ENCODE results near the gene NABP2. TPM values are rescaled to one million over a fixed set of nuclear protein-coding genes. Genes with fewer than 3 reads are reported as not detected.

Gene NABP2
- total RNA-seq, 1 experiment from 2014 or later: 42.7 TPM

DNA sequence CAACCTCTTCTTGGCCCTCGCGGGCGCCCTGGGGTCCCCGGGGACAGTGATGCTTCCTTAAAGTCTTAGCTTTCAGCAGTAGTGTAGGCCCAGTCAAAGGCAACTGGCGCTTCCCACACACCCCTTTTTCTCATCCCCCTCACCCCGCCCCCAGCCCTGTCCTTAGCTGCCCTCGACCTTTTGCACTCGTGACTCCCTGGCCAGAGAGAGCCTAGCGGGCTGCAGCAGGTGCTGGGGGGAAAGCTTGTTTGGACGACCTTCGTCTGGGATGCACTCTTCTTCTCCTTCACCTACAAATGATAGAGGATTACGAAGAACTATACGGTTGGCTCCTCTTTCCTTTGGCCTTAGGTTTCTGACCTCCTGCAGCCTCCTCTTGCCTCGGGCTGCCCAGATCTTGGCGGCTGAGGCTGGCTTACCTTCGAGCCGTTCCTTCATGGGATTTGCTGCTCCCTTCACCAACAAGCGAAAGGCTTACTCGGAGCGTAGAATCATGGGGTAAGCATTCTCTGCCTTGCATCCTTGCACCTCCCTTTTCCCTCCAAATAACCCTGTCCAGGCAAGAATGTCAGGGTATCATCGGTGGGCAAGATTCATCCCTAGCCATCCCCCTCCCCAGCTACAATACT lies 43.4 kb downstream of the NABP2 start:
- CTCF ChIA-PET: interaction anchor here (0.8 to 3.9 kb wide), 21 partner anchors 8 to 367 kb away, joined by 3 to 66 read pairs (median 5); partner anchors contain the start of genes ANKRD52, CNPY2, ESYT1 and GLS2
- peak; percentile 9 for ATAC-seq
- peaks cover 14% of the 10 kb centered on the region for H3K4me1 Mint-ChIP-seq

More for the DNA sequence above, 43.4 kb downstream of the NABP2 start:
- no peak for TF ChIP-seq ZNF121 (CRISPR knock-in tag; IDR thresholded peaks at IDR 0.05)
- TF ChIP-seq ZNF423 (CRISPR knock-in tag; IDR thresholded peaks at IDR 0.05): no peak
- TF ChIP-seq, protein P1, sequence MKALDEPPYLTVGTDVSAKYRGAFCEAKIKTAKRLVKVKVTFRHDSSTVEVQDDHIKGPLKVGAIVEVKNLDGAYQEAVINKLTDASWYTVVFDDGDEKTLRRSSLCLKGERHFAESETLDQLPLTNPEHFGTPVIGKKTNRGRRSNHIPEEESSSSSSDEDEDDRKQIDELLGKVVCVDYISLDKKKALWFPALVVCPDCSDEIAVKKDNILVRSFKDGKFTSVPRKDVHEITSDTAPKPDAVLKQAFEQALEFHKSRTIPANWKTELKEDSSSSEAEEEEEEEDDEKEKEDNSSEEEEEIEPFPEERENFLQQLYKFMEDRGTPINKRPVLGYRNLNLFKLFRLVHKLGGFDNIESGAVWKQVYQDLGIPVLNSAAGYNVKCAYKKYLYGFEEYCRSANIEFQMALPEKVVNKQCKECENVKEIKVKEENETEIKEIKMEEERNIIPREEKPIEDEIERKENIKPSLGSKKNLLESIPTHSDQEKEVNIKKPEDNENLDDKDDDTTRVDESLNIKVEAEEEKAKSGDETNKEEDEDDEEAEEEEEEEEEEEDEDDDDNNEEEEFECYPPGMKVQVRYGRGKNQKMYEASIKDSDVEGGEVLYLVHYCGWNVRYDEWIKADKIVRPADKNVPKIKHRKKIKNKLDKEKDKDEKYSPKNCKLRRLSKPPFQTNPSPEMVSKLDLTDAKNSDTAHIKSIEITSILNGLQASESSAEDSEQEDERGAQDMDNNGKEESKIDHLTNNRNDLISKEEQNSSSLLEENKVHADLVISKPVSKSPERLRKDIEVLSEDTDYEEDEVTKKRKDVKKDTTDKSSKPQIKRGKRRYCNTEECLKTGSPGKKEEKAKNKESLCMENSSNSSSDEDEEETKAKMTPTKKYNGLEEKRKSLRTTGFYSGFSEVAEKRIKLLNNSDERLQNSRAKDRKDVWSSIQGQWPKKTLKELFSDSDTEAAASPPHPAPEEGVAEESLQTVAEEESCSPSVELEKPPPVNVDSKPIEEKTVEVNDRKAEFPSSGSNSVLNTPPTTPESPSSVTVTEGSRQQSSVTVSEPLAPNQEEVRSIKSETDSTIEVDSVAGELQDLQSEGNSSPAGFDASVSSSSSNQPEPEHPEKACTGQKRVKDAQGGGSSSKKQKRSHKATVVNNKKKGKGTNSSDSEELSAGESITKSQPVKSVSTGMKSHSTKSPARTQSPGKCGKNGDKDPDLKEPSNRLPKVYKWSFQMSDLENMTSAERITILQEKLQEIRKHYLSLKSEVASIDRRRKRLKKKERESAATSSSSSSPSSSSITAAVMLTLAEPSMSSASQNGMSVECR (CRISPR knock-in tag; IDR thresholded peaks at IDR 0.05; ENCODE audit: borderline replicate concordance): no peak
- TF ChIP-seq JUN (CRISPR knock-in tag; IDR thresholded peaks at IDR 0.05): no peak
- no peak for TF ChIP-seq GTF2I (CRISPR knock-in tag; conservative IDR thresholded peaks at IDR 0.05)
- TF ChIP-seq FOXP1 (CRISPR knock-in tag; IDR thresholded peaks at IDR 0.05; ENCODE audit: borderline replicate concordance): no peak
- TF ChIP-seq FOXJ3 (CRISPR knock-in tag; IDR thresholded peaks at IDR 0.05; ENCODE audit: borderline replicate concordance): no peak
- TF ChIP-seq CREB1 (CRISPR knock-in tag; IDR thresholded peaks at IDR 0.05): no peak
- no peak for TF ChIP-seq JAZF1 (CRISPR knock-in tag; IDR thresholded peaks at IDR 0.05)
- no peak for TF ChIP-seq NR1H2 (CRISPR knock-in tag; IDR thresholded peaks at IDR 0.05)
- no peak for TF ChIP-seq ZNF317 (CRISPR knock-in tag; IDR thresholded peaks at IDR 0.05; ENCODE audit: borderline replicate concordance, low read depth)
- no peak for TF ChIP-seq ESRRA (CRISPR knock-in tag; IDR thresholded peaks at IDR 0.05; ENCODE audit: borderline replicate concordance)
- TF ChIP-seq, protein P2, sequence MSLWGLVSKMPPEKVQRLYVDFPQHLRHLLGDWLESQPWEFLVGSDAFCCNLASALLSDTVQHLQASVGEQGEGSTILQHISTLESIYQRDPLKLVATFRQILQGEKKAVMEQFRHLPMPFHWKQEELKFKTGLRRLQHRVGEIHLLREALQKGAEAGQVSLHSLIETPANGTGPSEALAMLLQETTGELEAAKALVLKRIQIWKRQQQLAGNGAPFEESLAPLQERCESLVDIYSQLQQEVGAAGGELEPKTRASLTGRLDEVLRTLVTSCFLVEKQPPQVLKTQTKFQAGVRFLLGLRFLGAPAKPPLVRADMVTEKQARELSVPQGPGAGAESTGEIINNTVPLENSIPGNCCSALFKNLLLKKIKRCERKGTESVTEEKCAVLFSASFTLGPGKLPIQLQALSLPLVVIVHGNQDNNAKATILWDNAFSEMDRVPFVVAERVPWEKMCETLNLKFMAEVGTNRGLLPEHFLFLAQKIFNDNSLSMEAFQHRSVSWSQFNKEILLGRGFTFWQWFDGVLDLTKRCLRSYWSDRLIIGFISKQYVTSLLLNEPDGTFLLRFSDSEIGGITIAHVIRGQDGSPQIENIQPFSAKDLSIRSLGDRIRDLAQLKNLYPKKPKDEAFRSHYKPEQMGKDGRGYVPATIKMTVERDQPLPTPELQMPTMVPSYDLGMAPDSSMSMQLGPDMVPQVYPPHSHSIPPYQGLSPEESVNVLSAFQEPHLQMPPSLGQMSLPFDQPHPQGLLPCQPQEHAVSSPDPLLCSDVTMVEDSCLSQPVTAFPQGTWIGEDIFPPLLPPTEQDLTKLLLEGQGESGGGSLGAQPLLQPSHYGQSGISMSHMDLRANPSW (CRISPR knock-in tag; conservative IDR thresholded peaks at IDR 0.05; ENCODE audit: low read depth): no peak
- TF ChIP-seq, protein P3, sequence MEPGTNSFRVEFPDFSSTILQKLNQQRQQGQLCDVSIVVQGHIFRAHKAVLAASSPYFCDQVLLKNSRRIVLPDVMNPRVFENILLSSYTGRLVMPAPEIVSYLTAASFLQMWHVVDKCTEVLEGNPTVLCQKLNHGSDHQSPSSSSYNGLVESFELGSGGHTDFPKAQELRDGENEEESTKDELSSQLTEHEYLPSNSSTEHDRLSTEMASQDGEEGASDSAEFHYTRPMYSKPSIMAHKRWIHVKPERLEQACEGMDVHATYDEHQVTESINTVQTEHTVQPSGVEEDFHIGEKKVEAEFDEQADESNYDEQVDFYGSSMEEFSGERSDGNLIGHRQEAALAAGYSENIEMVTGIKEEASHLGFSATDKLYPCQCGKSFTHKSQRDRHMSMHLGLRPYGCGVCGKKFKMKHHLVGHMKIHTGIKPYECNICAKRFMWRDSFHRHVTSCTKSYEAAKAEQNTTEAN (CRISPR knock-in tag; IDR thresholded peaks at IDR 0.05): no peak
- TF ChIP-seq, protein P4, sequence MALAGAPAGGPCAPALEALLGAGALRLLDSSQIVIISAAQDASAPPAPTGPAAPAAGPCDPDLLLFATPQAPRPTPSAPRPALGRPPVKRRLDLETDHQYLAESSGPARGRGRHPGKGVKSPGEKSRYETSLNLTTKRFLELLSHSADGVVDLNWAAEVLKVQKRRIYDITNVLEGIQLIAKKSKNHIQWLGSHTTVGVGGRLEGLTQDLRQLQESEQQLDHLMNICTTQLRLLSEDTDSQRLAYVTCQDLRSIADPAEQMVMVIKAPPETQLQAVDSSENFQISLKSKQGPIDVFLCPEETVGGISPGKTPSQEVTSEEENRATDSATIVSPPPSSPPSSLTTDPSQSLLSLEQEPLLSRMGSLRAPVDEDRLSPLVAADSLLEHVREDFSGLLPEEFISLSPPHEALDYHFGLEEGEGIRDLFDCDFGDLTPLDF (CRISPR knock-in tag; IDR thresholded peaks at IDR 0.05): no peak
- no peak for TF ChIP-seq NR2C2 (CRISPR knock-in tag; IDR thresholded peaks at IDR 0.05)
- TF ChIP-seq NFYB (CRISPR knock-in tag; conservative IDR thresholded peaks at IDR 0.05; ENCODE audit: low read depth): no peak
- TF ChIP-seq, protein P5, sequence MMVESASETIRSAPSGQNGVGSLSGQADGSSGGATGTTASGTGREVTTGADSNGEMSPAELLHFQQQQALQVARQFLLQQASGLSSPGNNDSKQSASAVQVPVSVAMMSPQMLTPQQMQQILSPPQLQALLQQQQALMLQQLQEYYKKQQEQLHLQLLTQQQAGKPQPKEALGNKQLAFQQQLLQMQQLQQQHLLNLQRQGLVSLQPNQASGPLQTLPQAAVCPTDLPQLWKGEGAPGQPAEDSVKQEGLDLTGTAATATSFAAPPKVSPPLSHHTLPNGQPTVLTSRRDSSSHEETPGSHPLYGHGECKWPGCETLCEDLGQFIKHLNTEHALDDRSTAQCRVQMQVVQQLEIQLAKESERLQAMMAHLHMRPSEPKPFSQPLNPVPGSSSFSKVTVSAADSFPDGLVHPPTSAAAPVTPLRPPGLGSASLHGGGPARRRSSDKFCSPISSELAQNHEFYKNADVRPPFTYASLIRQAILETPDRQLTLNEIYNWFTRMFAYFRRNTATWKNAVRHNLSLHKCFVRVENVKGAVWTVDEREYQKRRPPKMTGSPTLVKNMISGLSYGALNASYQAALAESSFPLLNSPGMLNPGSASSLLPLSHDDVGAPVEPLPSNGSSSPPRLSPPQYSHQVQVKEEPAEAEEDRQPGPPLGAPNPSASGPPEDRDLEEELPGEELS (CRISPR knock-in tag; IDR thresholded peaks at IDR 0.05): no peak
- peak; percentile 28 for DNase-seq (ENCODE audit: low spot score)
- Mint-ChIP-seq H3K27me3 (ENCODE audit: low read depth) (no peaks in the 10 kb centered on the region), H3K36me3 (peaks cover 27% of the 10 kb centered on the region), H3K4me3 (peak overlapping the region; percentile 84), H3K9me3 (no peaks in the 10 kb centered on the region), H3K27ac (0 out of 2 replicates have a peak overlapping the region, but pooled peaks have one; percentile 54)
- POLR2A ChIA-PET: interaction anchor here (0.8 to 2.4 kb wide), 9 partner anchors 9 to 181 kb away, joined by 3 to 13 read pairs (median 3); partner anchors contain the start of genes ANKRD52, RNF41, SMARCC2 and STAT2

Measured in WTC11 (cell line).